Limb (tissue), 2 donors: ENCODE results near the gene CUL3.
"Not testable (repeated sequence)": the region's sequence is repeated elsewhere in the genome, so short reads cannot be mapped to it uniquely, and the experiment has no call there.

ENCODE experiments used
- DNase-seq, 2 donors: peaks; one replicate each; pipeline ENCODE4 v3.0.0-alpha.2; 2016; ENCODE audit errors: extremely low spot score in 2 of 2

The CUL3 gene

GRCh38 chr2:224585211-224586088, at the start of gene CUL3:
CUL3 (minus strand) TSS chr2:224585363; CDS start chr2:224585009, 354 bp downstream.
- peak; percentile 98 to 100 for DNase-seq

GRCh38 chr2:224630659-224631550, 45.7 kb upstream of the CUL3 start:
- DNase-seq = no peak

GRCh38 chr2:224628416-224628815, 43.3 kb upstream of the CUL3 start:
- DNase-seq = no peak

- no peak for DNase-seq
These were observed 41.6 kb upstream of the CUL3 start for GRCh38 chr2:224626735-224627134.

- no peak for DNase-seq
These were observed 28.6 kb upstream of the CUL3 start for GRCh38 chr2:224613543-224614286.

- no peak for DNase-seq
These were observed 27.4 kb upstream of the CUL3 start for GRCh38 chr2:224612578-224612977.

GRCh38 chr2:224611938-224612337, 26.8 kb upstream of the CUL3 start:
- DNase-seq = no peak

- DNase-seq = no peak
These were observed 22.9 kb upstream of the CUL3 start for GRCh38 chr2:224608104-224608503.

- DNase-seq = not testable (repeated sequence)
These were observed 18.8 kb upstream of the CUL3 start for GRCh38 chr2:224603746-224604500.

- DNase-seq = not testable (repeated sequence)
These were observed 17.7 kb upstream of the CUL3 start for GRCh38 chr2:224602778-224603375.

- DNase-seq = no peak
These were observed 16.8 kb upstream of the CUL3 start for GRCh38 chr2:224601923-224602322.

- DNase-seq = no peak
These were observed 13.5 kb upstream of the CUL3 start for GRCh38 chr2:224598678-224599077.

GRCh38 chr2:224596289-224596688, 11.1 kb upstream of the CUL3 start:
- no peak for DNase-seq

GRCh38 chr2:224595518-224595917, 10.4 kb upstream of the CUL3 start:
- DNase-seq = no peak

- no peak for DNase-seq
These were observed 9.7 kb upstream of the CUL3 start for GRCh38 chr2:224594840-224595239.

GRCh38 chr2:224591220-224591619, 6.1 kb upstream of the CUL3 start:
- DNase-seq = no peak

- DNase-seq = no peak
These were observed 1.0 kb upstream of the CUL3 start for GRCh38 chr2:224586127-224586695.

- peak in 1 of 2 donors; percentile 81 for DNase-seq
These were observed 365 bp downstream of the CUL3 start for GRCh38 chr2:224584785-224585210.

GRCh38 chr2:224584111-224584784, 915 bp downstream of the CUL3 start:
- peak in 1 of 2 donors; percentile 61 for DNase-seq
